Upper lobe of left lung (tissue), 4 donors: ENCODE measurements around the gene POC5.

Experiments used
- EP300 ChIP-seq, 4 donors: sonication (generic); formaldehyde crosslinking; IDR thresholded peaks; one replicate each; pipeline ENCODE4 v1.5.1; 2017; ENCODE audit warnings: antibody characterized with exemption in 4 of 4, control low read depth in 2 of 4
- POLR2A ChIP-seq, 4 donors: fragments of 450-650 bp; IDR thresholded peaks; one replicate each; pipeline ENCODE4 v1.5.1; 2016 to 2017; ENCODE audit warnings: antibody characterized with exemption in 4 of 4, mild to moderate bottlenecking in 2 of 4
- POLR2AphosphoS5 ChIP-seq, 2 donors: sonication (generic); formaldehyde crosslinking; IDR thresholded peaks; one replicate each; pipeline ENCODE4 v1.5.1; 2017; ENCODE audit warnings: antibody characterized with exemption in 2 of 2
- TF ChIP-seq, protein P1 (sequence below), 6 experiments: fragments of 450-650 bp in 4 of 6; fragments of 200-600 bp in 2 of 6; sonication (generic) in 2 of 6; IDR thresholded peaks; one replicate each; pipeline ENCODE4 v1.5.1; 2016 to 2019; ENCODE audit warnings: antibody characterized with exemption in 6 of 6

DNA sequence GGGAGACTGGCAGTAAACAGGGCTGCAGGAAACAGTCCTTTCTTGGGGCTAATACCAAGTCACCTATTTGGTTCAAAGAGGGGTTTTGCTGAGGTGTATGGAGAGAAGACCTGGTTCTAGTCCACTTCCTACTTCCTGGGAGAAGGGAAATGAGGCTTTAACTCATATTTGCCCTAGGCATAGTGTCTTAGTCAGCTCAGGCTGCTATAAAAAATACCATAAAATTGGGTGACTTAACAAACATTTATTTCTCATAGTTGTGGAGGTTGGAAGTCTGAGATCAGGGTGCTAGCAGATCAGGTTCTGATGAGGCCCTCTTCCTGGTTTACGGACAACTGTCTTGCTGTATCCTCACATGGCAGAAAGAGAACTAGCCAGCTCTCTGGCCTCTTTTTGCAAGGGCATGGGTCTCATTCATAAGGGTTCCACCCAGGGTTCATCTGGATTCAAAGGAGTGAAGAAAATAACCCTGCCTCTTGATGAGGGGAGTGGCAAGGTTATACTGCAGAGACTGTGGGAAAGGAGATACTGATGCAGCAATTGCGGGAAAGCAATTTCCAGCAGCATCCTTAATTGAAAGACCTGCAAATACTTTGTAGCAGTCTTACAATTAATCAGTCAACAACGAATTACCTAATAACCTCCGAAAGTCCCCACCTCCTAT is 65.5 kb downstream of the POC5 start:
- TF ChIP-seq, protein P1, sequence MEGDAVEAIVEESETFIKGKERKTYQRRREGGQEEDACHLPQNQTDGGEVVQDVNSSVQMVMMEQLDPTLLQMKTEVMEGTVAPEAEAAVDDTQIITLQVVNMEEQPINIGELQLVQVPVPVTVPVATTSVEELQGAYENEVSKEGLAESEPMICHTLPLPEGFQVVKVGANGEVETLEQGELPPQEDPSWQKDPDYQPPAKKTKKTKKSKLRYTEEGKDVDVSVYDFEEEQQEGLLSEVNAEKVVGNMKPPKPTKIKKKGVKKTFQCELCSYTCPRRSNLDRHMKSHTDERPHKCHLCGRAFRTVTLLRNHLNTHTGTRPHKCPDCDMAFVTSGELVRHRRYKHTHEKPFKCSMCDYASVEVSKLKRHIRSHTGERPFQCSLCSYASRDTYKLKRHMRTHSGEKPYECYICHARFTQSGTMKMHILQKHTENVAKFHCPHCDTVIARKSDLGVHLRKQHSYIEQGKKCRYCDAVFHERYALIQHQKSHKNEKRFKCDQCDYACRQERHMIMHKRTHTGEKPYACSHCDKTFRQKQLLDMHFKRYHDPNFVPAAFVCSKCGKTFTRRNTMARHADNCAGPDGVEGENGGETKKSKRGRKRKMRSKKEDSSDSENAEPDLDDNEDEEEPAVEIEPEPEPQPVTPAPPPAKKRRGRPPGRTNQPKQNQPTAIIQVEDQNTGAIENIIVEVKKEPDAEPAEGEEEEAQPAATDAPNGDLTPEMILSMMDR (IDR thresholded peaks at IDR 0.05), result no peak
- TF ChIP-seq POLR2A (IDR thresholded peaks at IDR 0.05), result no peak
- no peak for TF ChIP-seq POLR2AphosphoS5 (IDR thresholded peaks at IDR 0.05)
- TF ChIP-seq EP300 (IDR thresholded peaks at IDR 0.05), result no peak
